CD4-positive, alpha-beta T cell (primary cell): ENCODE data around the gene TPCN2. TPM values are rescaled to one million over a fixed set of nuclear protein-coding genes. Genes with fewer than 3 reads are reported as not detected.
A peak's percentile ranks its signal among the peaks of the same experiment; 100 is the strongest.

Experiments used
- ATAC-seq: fragments of 200-7000 bp; cut with Tn5 transposase; one replicate; pipeline ENCODE4 v1.10.0; 2022; ENCODE audit warnings: mild to moderate bottlenecking; ENCODE audit not compliant: poor library complexity
- CTCF ChIA-PET: fragments of 350-600 bp; sonication (Branson Sonifier 250); formaldehyde crosslinking; loops from one replicate; lab custom pipeline; 2021; ENCODE audit warnings: antibody characterized with exemption, inconsistent platforms; lab: Charles Lee
- POLR2A ChIA-PET: fragments of 350-600 bp; sonication (Branson Sonifier 250); formaldehyde crosslinking; loops from one replicate; lab custom pipeline; 2021; ENCODE audit warnings: antibody characterized with exemption, inconsistent platforms; lab: Charles Lee
- DNase-seq, 14 experiments: peaks; one replicate each; pipeline ENCODE4 v3.0.0-alpha.2; 2013 to 2020; ENCODE audit warnings: mixed read lengths in 2 of 14
- H3K27ac ChIP-seq, 2 donors: one replicate each; pipeline versions ENCODE4 v1.5.1 to v1.7.0; 2013; ENCODE audit warnings: low read length in 2 of 2, low read depth in 1 of 2, mild to moderate bottlenecking in 1 of 2
- H3K27me3 ChIP-seq, 2 experiments: 1 replicate in 1 of 2; 2 replicates in 1 of 2; pipeline versions ENCODE4 v1.6.1 to v1.7.0; 2013; ENCODE audit warnings: low read length in 2 of 2, control low read depth in 1 of 2, mild to moderate bottlenecking in 1 of 2, moderate library complexity in 1 of 2; ENCODE audit not compliant: insufficient read depth in 2 of 2, control insufficient read depth in 1 of 2
- H3K36me3 ChIP-seq: one replicate; pipeline ENCODE4 v1.6.1; 2013; ENCODE audit warnings: low read length, control low read depth; ENCODE audit not compliant: insufficient read depth
- H3K4me1 ChIP-seq: one replicate; pipeline ENCODE4 v1.6.1; 2013; ENCODE audit warnings: low read length, control low read depth; ENCODE audit not compliant: insufficient read depth
- H3K4me3 ChIP-seq: one replicate; pipeline ENCODE4 v1.5.1; 2013; ENCODE audit warnings: mild to moderate bottlenecking, low read length, moderate library complexity
- H3K9me3 ChIP-seq, 2 experiments: 1 replicate in 1 of 2; 2 replicates in 1 of 2; pipeline versions ENCODE4 v1.6.1 to v1.7.0; 2013; ENCODE audit warnings: low read length in 2 of 2, mild to moderate bottlenecking in 2 of 2, control low read depth in 1 of 2, moderate library complexity in 1 of 2; ENCODE audit not compliant: control insufficient read depth in 1 of 2, insufficient read depth in 1 of 2
- H3K27ac Mint-ChIP-seq: one replicate; pipeline ENCODE4 v1.8.0; 2020; ENCODE audit warnings: mixed read lengths
- H3K27me3 Mint-ChIP-seq: one replicate; pipeline ENCODE4 v1.8.0; 2021; ENCODE audit warnings: mixed read lengths
- H3K36me3 Mint-ChIP-seq: one replicate; pipeline ENCODE4 v1.8.0; 2021; ENCODE audit warnings: low read depth, mixed read lengths
- H3K4me1 Mint-ChIP-seq: one replicate; pipeline ENCODE4 v1.8.0; 2021; ENCODE audit warnings: low read depth, mixed read lengths
- H3K4me3 Mint-ChIP-seq: one replicate; pipeline ENCODE4 v1.8.0; 2020; ENCODE audit warnings: mild to moderate bottlenecking, mixed read lengths
- H3K9me3 Mint-ChIP-seq: one replicate; pipeline ENCODE4 v1.8.0; 2020; ENCODE audit warnings: mixed read lengths
- intact Hi-C, 2 experiments: fragments of 100-400 bp; cut with DNase I in 1 of 2; cut with micrococcal nuclease in 1 of 2; formaldehyde crosslinking; loops; one replicate each; pipeline versions ENCODE4 v1.15.1 to v1.9.0; 2023 to 2025; cut with DNase I, micrococcal nuclease
- total RNA-seq, 174 experiments: library from RNA in 2 of 174; stranded (reverse) in 2 of 174; gene quantifications; one replicate each; pipeline ENCODE4 v1.2.3 and lab custom pipeline; 2021 to 2026
- TF ChIP-seq, protein P1 (sequence below): fragments of 200-600 bp; IDR thresholded peaks from one replicate; pipeline ENCODE4 v1.8.0; 2022; ENCODE audit warnings: antibody characterized with exemption, mild to moderate bottlenecking

TPCN2 gene
- total RNA-seq, 2 experiments from 2014 or later, result 10.2 to 11.5 TPM

GRCh38 chr11:69078508-69078907 lies 29.8 kb downstream of the TPCN2 start:
- Mint-ChIP-seq H3K9me3 (no peaks in the 10 kb centered on the region), H3K27ac (no peak overlapping the region), H3K4me1 (peaks cover 28% of the 10 kb centered on the region), H3K4me3 (no peak overlapping the region), H3K27me3 (no peaks in the 10 kb centered on the region), H3K36me3 (peaks cover 23% of the 10 kb centered on the region)
- no peak overlapping the region for H3K4me3 ChIP-seq
- DNase-seq, result no peak
- H3K4me1 ChIP-seq, result peaks cover 24% of the 10 kb centered on the region
- TF ChIP-seq, protein P1, sequence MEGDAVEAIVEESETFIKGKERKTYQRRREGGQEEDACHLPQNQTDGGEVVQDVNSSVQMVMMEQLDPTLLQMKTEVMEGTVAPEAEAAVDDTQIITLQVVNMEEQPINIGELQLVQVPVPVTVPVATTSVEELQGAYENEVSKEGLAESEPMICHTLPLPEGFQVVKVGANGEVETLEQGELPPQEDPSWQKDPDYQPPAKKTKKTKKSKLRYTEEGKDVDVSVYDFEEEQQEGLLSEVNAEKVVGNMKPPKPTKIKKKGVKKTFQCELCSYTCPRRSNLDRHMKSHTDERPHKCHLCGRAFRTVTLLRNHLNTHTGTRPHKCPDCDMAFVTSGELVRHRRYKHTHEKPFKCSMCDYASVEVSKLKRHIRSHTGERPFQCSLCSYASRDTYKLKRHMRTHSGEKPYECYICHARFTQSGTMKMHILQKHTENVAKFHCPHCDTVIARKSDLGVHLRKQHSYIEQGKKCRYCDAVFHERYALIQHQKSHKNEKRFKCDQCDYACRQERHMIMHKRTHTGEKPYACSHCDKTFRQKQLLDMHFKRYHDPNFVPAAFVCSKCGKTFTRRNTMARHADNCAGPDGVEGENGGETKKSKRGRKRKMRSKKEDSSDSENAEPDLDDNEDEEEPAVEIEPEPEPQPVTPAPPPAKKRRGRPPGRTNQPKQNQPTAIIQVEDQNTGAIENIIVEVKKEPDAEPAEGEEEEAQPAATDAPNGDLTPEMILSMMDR, result no peak
- POLR2A ChIA-PET, result no interaction called here
- H3K27me3 ChIP-seq, result no peaks in the 10 kb centered on the region
- H3K27ac ChIP-seq, result no peak overlapping the region
- intact Hi-C loops, result no loop called here
- ATAC-seq, result no peak
- no peaks in the 10 kb centered on the region for H3K9me3 ChIP-seq
- CTCF ChIA-PET, result no interaction called here
- peaks cover 8% of the 10 kb centered on the region for H3K36me3 ChIP-seq

GRCh38 chr11:69078930-69079605 lies 30.3 kb downstream of the TPCN2 start:
- no peak overlapping the region for H3K27ac ChIP-seq
- H3K27me3 ChIP-seq, result no peaks in the 10 kb centered on the region
- TF ChIP-seq, protein P1, result no peak
- ChIA-PET CTCF (no interaction called here), POLR2A (no interaction called here)
- no peaks in the 10 kb centered on the region for H3K9me3 ChIP-seq
- DNase-seq (peak in 3 of 14 experiments; percentile 3 to 73 (median 61)), ATAC-seq (no peak)
- H3K4me3 ChIP-seq, result no peak overlapping the region
- H3K36me3 ChIP-seq, result peaks cover 8% of the 10 kb centered on the region
- intact Hi-C loops, result no loop called here
- Mint-ChIP-seq H3K4me1 (peaks cover 28% of the 10 kb centered on the region), H3K4me3 (no peak overlapping the region), H3K36me3 (peaks cover 19% of the 10 kb centered on the region), H3K27ac (peak overlapping the region; percentile 24), H3K27me3 (no peaks in the 10 kb centered on the region), H3K9me3 (no peaks in the 10 kb centered on the region)
- H3K4me1 ChIP-seq, result peaks cover 24% of the 10 kb centered on the region

GRCh38 chr11:69079661-69080256 lies 31.0 kb downstream of the TPCN2 start:
- intact Hi-C loops, result no loop called here
- ATAC-seq (no peak), DNase-seq (no peak)
- Histone ChIP-seq H3K36me3 (peaks cover 8% of the 10 kb centered on the region), H3K4me1 (peaks cover 24% of the 10 kb centered on the region), H3K9me3 (no peaks in the 10 kb centered on the region), H3K27ac (peak overlapping the region; percentile 45 to 55), H3K27me3 (no peaks in the 10 kb centered on the region), H3K4me3 (no peak overlapping the region)
- H3K27me3 Mint-ChIP-seq, result no peaks in the 10 kb centered on the region
- no peaks in the 10 kb centered on the region for H3K9me3 Mint-ChIP-seq
- H3K36me3 Mint-ChIP-seq, result peaks cover 19% of the 10 kb centered on the region
- peaks cover 28% of the 10 kb centered on the region for H3K4me1 Mint-ChIP-seq
- TF ChIP-seq, protein P1, result no peak
- H3K27ac Mint-ChIP-seq, result peak overlapping the region; percentile 71
- no peak overlapping the region for H3K4me3 Mint-ChIP-seq
- ChIA-PET POLR2A (no interaction called here), CTCF (no interaction called here)
